ENCODE data around the gene PDE11A.

The PDE11A gene

GRCh38 chr2:178008636-178009289 is 63.8 kb downstream of the PDE11A start:
- CTCF ChIA-PET: no interaction called here
- POLR2A ChIA-PET: no interaction called here
- DNase-seq (ENCODE audit: extremely low spot score): peak; percentile 8
- TF ChIP-seq CTBP1 (IDR thresholded peaks at IDR 0.05; ENCODE audit: borderline replicate concordance) (no peak), BHLHE40 (IDR thresholded peaks at IDR 0.05; ENCODE audit: borderline replicate concordance) (no peak), ELF4 (IDR thresholded peaks at IDR 0.05) (no peak), ZNF384 (IDR thresholded peaks at IDR 0.05) (no peak), ARNT (IDR thresholded peaks at IDR 0.05) (no peak), TARDBP (IDR thresholded peaks at IDR 0.05) (no peak), NFRKB (IDR thresholded peaks at IDR 0.05) (no peak), FOXA1 (IDR thresholded peaks at IDR 0.05) (no peak), SUZ12 (IDR thresholded peaks at IDR 0.05) (no peak), PKNOX1 (IDR thresholded peaks at IDR 0.05) (no peak), FOXM1 (IDR thresholded peaks at IDR 0.05; ENCODE audit: borderline replicate concordance) (no peak), LEF1 (IDR thresholded peaks at IDR 0.05; ENCODE audit: borderline replicate concordance) (no peak), L3MBTL2 (conservative IDR thresholded peaks at IDR 0.05) (no peak), FOXK2 (IDR thresholded peaks at IDR 0.05) (no peak), HDGF (IDR thresholded peaks at IDR 0.05; ENCODE audit: borderline replicate concordance) (no peak), SP1 (IDR thresholded peaks at IDR 0.05) (no peak)

DNA sequence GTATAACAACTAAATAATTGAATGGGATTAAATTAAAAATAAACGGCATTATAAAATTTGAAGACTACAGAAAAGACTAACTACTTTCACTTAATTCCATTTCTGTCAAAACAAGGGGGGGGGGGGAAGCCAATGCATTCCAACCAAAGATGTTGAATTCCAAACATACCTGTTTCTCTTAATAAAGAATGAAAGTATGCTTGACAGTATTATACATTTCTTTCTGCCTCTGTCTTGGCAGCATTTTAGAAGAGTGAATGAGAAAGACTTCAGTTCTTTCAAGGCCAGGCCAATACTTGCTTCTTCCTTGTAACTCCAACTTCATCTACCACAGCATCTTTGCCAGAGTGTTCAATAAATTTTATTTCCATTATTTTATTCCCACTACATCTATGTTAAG is 65.9 kb downstream of the PDE11A start:
- POLR2A ChIA-PET: no interaction called here
- no peak for TF ChIP-seq ARNT (IDR thresholded peaks at IDR 0.05)
- TF ChIP-seq BHLHE40 (IDR thresholded peaks at IDR 0.05; ENCODE audit: borderline replicate concordance): no peak
- no peak for TF ChIP-seq LEF1 (IDR thresholded peaks at IDR 0.05; ENCODE audit: borderline replicate concordance)
- TF ChIP-seq ZNF384 (IDR thresholded peaks at IDR 0.05): no peak
- no peak for TF ChIP-seq FOXM1 (IDR thresholded peaks at IDR 0.05; ENCODE audit: borderline replicate concordance)
- no peak for TF ChIP-seq ELF4 (IDR thresholded peaks at IDR 0.05)
- DNase-seq (ENCODE audit: extremely low spot score): no peak
- CTCF ChIA-PET: no interaction called here

GRCh38 chr2:178005756-178006155 is 66.8 kb downstream of the PDE11A start:
- ChIA-PET CTCF (no interaction called here), POLR2A (no interaction called here)
- DNase-seq (ENCODE audit: extremely low spot score): no peak
- TF ChIP-seq TARDBP (IDR thresholded peaks at IDR 0.05) (no peak), PKNOX1 (IDR thresholded peaks at IDR 0.05) (no peak), NFRKB (IDR thresholded peaks at IDR 0.05) (no peak), L3MBTL2 (conservative IDR thresholded peaks at IDR 0.05) (no peak), SP1 (IDR thresholded peaks at IDR 0.05) (no peak), LEF1 (IDR thresholded peaks at IDR 0.05; ENCODE audit: borderline replicate concordance) (no peak), ZNF384 (IDR thresholded peaks at IDR 0.05) (no peak), BHLHE40 (IDR thresholded peaks at IDR 0.05; ENCODE audit: borderline replicate concordance) (no peak), SUZ12 (IDR thresholded peaks at IDR 0.05) (no peak), CTBP1 (IDR thresholded peaks at IDR 0.05; ENCODE audit: borderline replicate concordance) (no peak), FOXA1 (IDR thresholded peaks at IDR 0.05) (no peak), FOXM1 (IDR thresholded peaks at IDR 0.05; ENCODE audit: borderline replicate concordance) (no peak), FOXK2 (IDR thresholded peaks at IDR 0.05) (no peak), HDGF (IDR thresholded peaks at IDR 0.05; ENCODE audit: borderline replicate concordance) (no peak)

DNA sequence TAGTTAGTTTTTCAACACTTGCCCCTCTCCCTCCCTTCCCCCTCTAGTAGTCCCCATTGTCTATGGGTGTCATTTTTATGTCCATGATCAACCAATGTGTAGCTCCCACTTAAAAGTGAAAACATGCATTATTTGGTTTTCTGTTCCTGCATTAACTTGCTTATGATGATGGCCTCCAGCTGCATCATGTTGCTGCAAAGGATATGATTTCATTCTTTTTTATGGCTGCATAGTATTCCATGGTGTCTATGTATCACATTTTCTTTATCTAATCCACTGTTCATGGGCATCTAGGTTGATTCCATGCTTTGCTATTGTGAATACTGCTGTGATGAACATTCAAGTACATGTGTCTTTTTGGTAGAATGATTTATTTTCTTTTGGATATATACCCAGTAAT is 70.5 kb downstream of the PDE11A start:
- ChIA-PET POLR2A (no interaction called here), CTCF (no interaction called here)
- no peak for DNase-seq (ENCODE audit: extremely low spot score)
- no peak for TF ChIP-seq ELF4 (IDR thresholded peaks at IDR 0.05)
- TF ChIP-seq PKNOX1 (IDR thresholded peaks at IDR 0.05): no peak
- TF ChIP-seq SUZ12 (IDR thresholded peaks at IDR 0.05): no peak

DNA sequence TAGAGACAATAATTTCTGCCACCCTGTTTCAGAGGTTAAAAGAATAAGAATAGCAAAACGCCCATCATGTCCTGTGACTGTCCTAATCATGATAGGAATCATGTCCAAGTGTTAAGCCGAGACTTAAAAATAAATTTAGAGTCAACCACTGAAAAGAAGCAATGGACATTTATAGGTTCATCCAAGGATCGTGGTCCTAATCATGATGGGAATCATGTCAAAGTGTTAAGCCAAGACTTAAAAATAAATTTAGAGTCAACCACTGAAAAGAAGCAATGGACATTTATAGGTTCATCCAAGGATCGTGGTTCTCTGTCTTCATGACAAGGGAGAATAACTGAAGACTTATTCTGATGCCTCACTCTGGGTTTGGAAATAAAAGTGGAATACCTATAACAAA is 73.6 kb downstream of the PDE11A start:
- ChIA-PET CTCF (no interaction called here), POLR2A (no interaction called here)
- no peak for TF ChIP-seq FOXM1 (IDR thresholded peaks at IDR 0.05; ENCODE audit: borderline replicate concordance)
- no peak for TF ChIP-seq ARNT (IDR thresholded peaks at IDR 0.05)
- no peak for TF ChIP-seq L3MBTL2 (conservative IDR thresholded peaks at IDR 0.05)
- TF ChIP-seq FOXA1 (IDR thresholded peaks at IDR 0.05): no peak
- TF ChIP-seq BHLHE40 (IDR thresholded peaks at IDR 0.05; ENCODE audit: borderline replicate concordance): no peak
- no peak for TF ChIP-seq FOXK2 (IDR thresholded peaks at IDR 0.05)
- no peak for TF ChIP-seq SP1 (IDR thresholded peaks at IDR 0.05)
- no peak for TF ChIP-seq LEF1 (IDR thresholded peaks at IDR 0.05; ENCODE audit: borderline replicate concordance)
- TF ChIP-seq SUZ12 (IDR thresholded peaks at IDR 0.05): no peak
- TF ChIP-seq NFRKB (IDR thresholded peaks at IDR 0.05): no peak
- no peak for TF ChIP-seq PKNOX1 (IDR thresholded peaks at IDR 0.05)
- TF ChIP-seq HDGF (IDR thresholded peaks at IDR 0.05; ENCODE audit: borderline replicate concordance): no peak
- TF ChIP-seq TARDBP (IDR thresholded peaks at IDR 0.05): no peak
- TF ChIP-seq ELF4 (IDR thresholded peaks at IDR 0.05): no peak
- no peak for TF ChIP-seq ZNF384 (IDR thresholded peaks at IDR 0.05)
- TF ChIP-seq CTBP1 (IDR thresholded peaks at IDR 0.05; ENCODE audit: borderline replicate concordance): no peak
- DNase-seq (ENCODE audit: extremely low spot score): no peak

DNA sequence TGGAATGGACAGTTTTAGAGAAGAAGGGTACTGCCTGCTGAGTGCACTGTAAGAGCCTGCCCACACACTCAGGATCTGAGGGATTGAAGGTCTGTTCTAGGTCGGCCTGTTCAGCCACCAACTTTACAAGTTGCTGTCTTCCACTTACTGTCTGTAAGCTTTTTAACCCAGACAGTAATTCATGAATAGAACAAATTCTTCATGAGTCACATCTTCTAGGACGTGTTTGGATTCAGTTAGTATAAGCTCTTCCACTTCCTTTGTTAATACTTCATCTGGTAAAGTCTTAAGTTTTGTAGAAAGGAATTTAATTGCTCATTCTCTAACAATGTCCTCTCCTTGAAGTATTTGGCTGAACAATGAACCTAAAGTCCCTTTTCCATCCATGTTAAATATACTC is 74.6 kb downstream of the PDE11A start:
- TF ChIP-seq ZNF384 (IDR thresholded peaks at IDR 0.05): no peak
- TF ChIP-seq FOXK2 (IDR thresholded peaks at IDR 0.05): no peak
- no peak for TF ChIP-seq HDGF (IDR thresholded peaks at IDR 0.05; ENCODE audit: borderline replicate concordance)
- TF ChIP-seq FOXA1 (IDR thresholded peaks at IDR 0.05): no peak
- no peak for TF ChIP-seq L3MBTL2 (conservative IDR thresholded peaks at IDR 0.05)
- TF ChIP-seq FOXM1 (IDR thresholded peaks at IDR 0.05; ENCODE audit: borderline replicate concordance): no peak
- TF ChIP-seq BHLHE40 (IDR thresholded peaks at IDR 0.05; ENCODE audit: borderline replicate concordance): no peak
- no peak for TF ChIP-seq LEF1 (IDR thresholded peaks at IDR 0.05; ENCODE audit: borderline replicate concordance)
- DNase-seq (ENCODE audit: extremely low spot score): no peak
- POLR2A ChIA-PET: no interaction called here
- CTCF ChIA-PET: no interaction called here
